ENCODE measurements around the gene ZNF408.

DNA sequence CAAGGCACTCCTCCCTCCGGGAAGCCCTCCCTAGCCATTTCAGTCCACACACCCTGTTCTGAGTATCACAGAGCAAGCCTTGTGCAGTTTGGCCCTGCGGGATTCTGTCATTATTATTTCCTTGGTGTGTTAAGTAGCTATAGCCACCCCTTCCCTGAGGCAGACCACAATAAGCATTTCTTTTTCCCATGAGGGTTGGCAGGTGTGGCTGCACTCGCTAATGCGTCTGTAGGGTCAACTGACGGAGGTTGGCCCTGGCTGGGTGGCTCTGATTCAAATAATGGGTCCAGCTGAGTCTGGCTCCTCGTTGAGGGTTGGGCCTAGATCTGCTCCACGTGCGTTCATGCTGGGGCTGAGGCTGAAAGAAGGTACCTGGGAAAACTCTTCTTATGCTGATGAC lies 23.3 kb downstream of the ZNF408 start:
- TF ChIP-seq CTCF (IDR thresholded peaks at IDR 0.05) (no peak), NFIC (IDR thresholded peaks at IDR 0.05; ENCODE audit: borderline replicate concordance) (no peak), NRF1 (IDR thresholded peaks at IDR 0.05; ENCODE audit: low read depth, low read length) (no peak), MAX (IDR thresholded peaks at IDR 0.05; ENCODE audit: low read depth) (no peak), EZH2phosphoT487 (IDR thresholded peaks at IDR 0.05; ENCODE audit: borderline replicate concordance, low read depth) (no peak)
